Ishikawa (cell line): Measurements from ENCODE around the gene CNPY3.

Source experiments
- CEBPB ChIP-seq: IDR thresholded peaks from 2 replicates; pipeline ENCODE4 v1.6.1; 2012
- CREB1 ChIP-seq: IDR thresholded peaks from 2 replicates; pipeline ENCODE4 v1.6.1; 2012; ENCODE audit warnings: low read depth
- EGR1 ChIP-seq: IDR thresholded peaks from 2 replicates; pipeline ENCODE4 v1.6.1; 2012
- EP300 ChIP-seq: IDR thresholded peaks from 2 replicates; pipeline ENCODE4 v1.6.1; 2012; ENCODE audit warnings: borderline replicate concordance
- FOXM1 ChIP-seq: IDR thresholded peaks from 2 replicates; pipeline ENCODE4 v1.6.1; 2012; ENCODE audit warnings: low read depth, borderline replicate concordance
- MAX ChIP-seq: IDR thresholded peaks from 2 replicates; pipeline ENCODE4 v1.6.1; 2012
- NFIC ChIP-seq: IDR thresholded peaks from 2 replicates; pipeline ENCODE4 v1.6.1; 2012
- RAD21 ChIP-seq: IDR thresholded peaks from 2 replicates; pipeline ENCODE4 v1.6.1; 2012; ENCODE audit warnings: low read depth
- REST ChIP-seq: IDR thresholded peaks from 2 replicates; pipeline ENCODE4 v1.6.1; 2012; ENCODE audit warnings: low read depth, mild to moderate bottlenecking
- TAF1 ChIP-seq: IDR thresholded peaks from 2 replicates; pipeline ENCODE4 v1.6.1; 2012; ENCODE audit warnings: low read depth, mild to moderate bottlenecking
- TCF12 ChIP-seq: IDR thresholded peaks from 2 replicates; pipeline ENCODE4 v1.6.1; 2012; ENCODE audit warnings: low read depth
- TEAD4 ChIP-seq: IDR thresholded peaks from 2 replicates; pipeline ENCODE4 v1.6.1; 2012
- USF1 ChIP-seq: IDR thresholded peaks from 2 replicates; pipeline ENCODE4 v1.6.1; 2012
- YY1 ChIP-seq: IDR thresholded peaks from 2 replicates; pipeline ENCODE4 v1.6.1; 2012; ENCODE audit warnings: low read depth
- ZBTB7A ChIP-seq: IDR thresholded peaks from 2 replicates; pipeline ENCODE4 v1.6.1; 2012; ENCODE audit warnings: low read depth

CNPY3 gene

GRCh38 chr6:42963855-42964605, 34.8 kb downstream of the CNPY3 start:
- TF ChIP-seq RAD21: peak; percentile 62
- no peak for TF ChIP-seq ZBTB7A
- TF ChIP-seq FOXM1: no peak
- no peak for TF ChIP-seq MAX
- no peak for TF ChIP-seq TEAD4
- no peak for TF ChIP-seq USF1

- TF ChIP-seq FOXM1 (no peak), TAF1 (no peak), EP300 (no peak), TEAD4 (no peak), YY1 (no peak), CEBPB (no peak), RAD21 (no peak), USF1 (no peak), CREB1 (no peak), NFIC (no peak), MAX (no peak), TCF12 (no peak), EGR1 (no peak), ZBTB7A (no peak), REST (no peak)
Observed at GRCh38 chr6:42966571-42966970, 37.3 kb downstream of the CNPY3 start.

GRCh38 chr6:42967228-42967627, 37.9 kb downstream of the CNPY3 start:
- TF ChIP-seq EP300: no peak
- TF ChIP-seq YY1: no peak
- no peak for TF ChIP-seq TCF12
- no peak for TF ChIP-seq NFIC
- TF ChIP-seq ZBTB7A: no peak
- no peak for TF ChIP-seq TEAD4
- TF ChIP-seq TAF1: no peak

- no peak for TF ChIP-seq NFIC
- TF ChIP-seq CEBPB: no peak
- TF ChIP-seq CREB1: no peak
- no peak for TF ChIP-seq REST
- TF ChIP-seq RAD21: no peak
- TF ChIP-seq ZBTB7A: no peak
- no peak for TF ChIP-seq EGR1
- TF ChIP-seq USF1: no peak
- no peak for TF ChIP-seq MAX
- TF ChIP-seq TCF12: no peak
- TF ChIP-seq FOXM1: no peak
- TF ChIP-seq EP300: no peak
Observed at GRCh38 chr6:42968126-42968701, 38.9 kb downstream of the CNPY3 start.

- TF ChIP-seq REST: no peak
- TF ChIP-seq TEAD4: no peak
- no peak for TF ChIP-seq TAF1
- no peak for TF ChIP-seq CREB1
- no peak for TF ChIP-seq CEBPB
- TF ChIP-seq ZBTB7A: no peak
- TF ChIP-seq RAD21: no peak
- no peak for TF ChIP-seq TCF12
- no peak for TF ChIP-seq YY1
- TF ChIP-seq USF1: no peak
- TF ChIP-seq FOXM1: no peak
Observed at GRCh38 chr6:42968783-42969182, 39.5 kb downstream of the CNPY3 start.
